Measurements from ENCODE around the gene MYLK4.

MYLK4 gene

GRCh38 chr6:2755456-2755855 is 4.7 kb upstream of the MYLK4 start:
- no peak for DNase-seq (ENCODE audit: low spot score)

GRCh38 chr6:2754911-2755310 is 4.2 kb upstream of the MYLK4 start:
- DNase-seq (ENCODE audit: low spot score): no peak

- DNase-seq (ENCODE audit: low spot score): no peak
Measured at GRCh38 chr6:2754393-2754792, 3.7 kb upstream of the MYLK4 start.

- no peak for DNase-seq (ENCODE audit: low spot score)
Measured at GRCh38 chr6:2753743-2754142, 3.0 kb upstream of the MYLK4 start.

GRCh38 chr6:2753110-2753489 is 2.4 kb upstream of the MYLK4 start:
- DNase-seq (ENCODE audit: low spot score): no peak

- no peak for DNase-seq (ENCODE audit: low spot score)
Measured at GRCh38 chr6:2752477-2753109, 1.9 kb upstream of the MYLK4 start.

GRCh38 chr6:2751871-2752270 is 1.1 kb upstream of the MYLK4 start:
- DNase-seq (ENCODE audit: low spot score): no peak

- DNase-seq (ENCODE audit: low spot score): peak; percentile 86
Measured at GRCh38 chr6:2749969-2750600, 637 bp downstream of the MYLK4 start.

GRCh38 chr6:2748183-2748582 is 2.5 kb downstream of the MYLK4 start:
- no peak for DNase-seq (ENCODE audit: low spot score)

- DNase-seq (ENCODE audit: low spot score): peak; percentile 62
Measured at GRCh38 chr6:2746557-2747061, 4.1 kb downstream of the MYLK4 start.

- no peak for DNase-seq (ENCODE audit: low spot score)
Measured at GRCh38 chr6:2745246-2745645, 5.5 kb downstream of the MYLK4 start.

GRCh38 chr6:2744778-2745177 is 5.9 kb downstream of the MYLK4 start:
- DNase-seq (ENCODE audit: low spot score): no peak

GRCh38 chr6:2744209-2744771 is 6.4 kb downstream of the MYLK4 start:
- peak; percentile 89 for DNase-seq (ENCODE audit: low spot score)

- DNase-seq (ENCODE audit: low spot score): peak; percentile 58
Measured at GRCh38 chr6:2743280-2744208, 7.2 kb downstream of the MYLK4 start.

GRCh38 chr6:2741756-2742155 is 9.0 kb downstream of the MYLK4 start:
- no peak for DNase-seq (ENCODE audit: low spot score)

GRCh38 chr6:2740581-2740980 is 10.1 kb downstream of the MYLK4 start:
- no peak for DNase-seq (ENCODE audit: low spot score)

- no peak for DNase-seq (ENCODE audit: low spot score)
Measured at GRCh38 chr6:2739335-2739734, 11.4 kb downstream of the MYLK4 start.

- DNase-seq (ENCODE audit: low spot score): peak; percentile 88
Measured at GRCh38 chr6:2738373-2738979, 12.2 kb downstream of the MYLK4 start.

GRCh38 chr6:2737885-2738284 is 12.8 kb downstream of the MYLK4 start:
- DNase-seq (ENCODE audit: low spot score): no peak

GRCh38 chr6:2734488-2735166 is 16.1 kb downstream of the MYLK4 start:
- no peak for DNase-seq (ENCODE audit: low spot score)

- peak; percentile 57 for DNase-seq (ENCODE audit: low spot score)
Measured at GRCh38 chr6:2733736-2734480, 16.8 kb downstream of the MYLK4 start.
